HG02642 (cell line): ENCODE measurements around the gene TPR.

ENCODE experiments used
- ATAC-seq: cut with Tn5 transposase; IDR thresholded peaks from one replicate; pipeline ENCODE4 v1.9.1; 2021; ENCODE audit warnings: mild to moderate bottlenecking; ENCODE audit not compliant: unreplicated experiment, poor library complexity

The TPR gene

GRCh38 chr1:186330758-186331157 is 44.3 kb downstream of the TPR start:
- no peak for ATAC-seq

GRCh38 chr1:186327331-186327730 is 47.7 kb downstream of the TPR start:
- ATAC-seq: no peak

- ATAC-seq: no peak
Measured at GRCh38 chr1:186326009-186326408, 49.0 kb downstream of the TPR start.

DNA sequence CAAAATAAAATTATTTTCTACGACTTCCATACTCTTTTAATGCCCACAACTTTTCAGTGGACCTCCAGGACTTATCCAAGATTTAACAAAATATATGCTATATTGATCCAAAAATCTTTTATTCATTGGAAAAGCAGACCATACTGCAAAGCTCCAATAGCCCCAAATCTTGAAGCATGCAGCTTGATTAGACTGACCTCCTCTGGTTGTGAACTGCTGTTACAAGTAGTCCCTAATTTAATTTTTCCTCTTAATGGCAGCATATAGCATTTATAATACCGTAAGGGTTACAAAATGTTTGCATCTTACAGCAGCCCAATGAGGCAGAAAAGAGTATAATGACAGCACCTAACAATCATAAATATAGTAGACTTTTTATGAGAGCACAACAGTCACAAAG is 49.8 kb downstream of the TPR start:
- ATAC-seq: no peak

GRCh38 chr1:186323865-186324264 is 51.2 kb downstream of the TPR start:
- no peak for ATAC-seq

GRCh38 chr1:186315570-186315969 is 59.5 kb downstream of the TPR start:
- no peak for ATAC-seq

- no peak for ATAC-seq
Measured at GRCh38 chr1:186311375-186312051, 63.5 kb downstream of the TPR start.

- ATAC-seq: no peak
Measured at GRCh38 chr1:186310307-186310706, 64.7 kb downstream of the TPR start.

DNA sequence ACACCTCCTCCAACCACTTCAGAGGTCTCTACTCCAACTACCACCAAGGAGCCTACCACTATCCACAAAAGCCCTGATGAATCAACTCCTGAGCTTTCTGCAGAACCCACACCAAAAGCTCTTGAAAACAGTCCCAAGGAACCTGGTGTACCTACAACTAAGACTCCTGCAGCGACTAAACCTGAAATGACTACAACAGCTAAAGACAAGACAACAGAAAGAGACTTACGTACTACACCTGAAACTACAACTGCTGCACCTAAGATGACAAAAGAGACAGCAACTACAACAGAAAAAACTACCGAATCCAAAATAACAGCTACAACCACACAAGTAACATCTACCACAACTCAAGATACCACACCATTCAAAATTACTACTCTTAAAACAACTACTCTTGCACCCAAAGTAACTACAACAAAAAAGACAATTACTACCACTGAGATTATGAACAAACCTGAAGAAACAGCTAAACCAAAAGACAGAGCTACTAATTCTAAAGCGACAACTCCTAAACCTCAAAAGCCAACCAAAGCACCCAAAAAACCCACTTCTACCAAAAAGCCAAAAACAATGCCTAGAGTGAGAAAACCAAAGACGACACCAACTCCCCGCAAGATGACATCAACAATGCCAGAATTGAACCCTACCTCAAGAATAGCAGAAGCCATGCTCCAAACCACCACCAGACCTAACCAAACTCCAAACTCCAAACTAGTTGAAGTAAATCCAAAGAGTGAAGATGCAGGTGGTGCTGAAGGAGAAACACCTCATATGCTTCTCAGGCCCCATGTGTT is 66.6 kb downstream of the TPR start:
- no peak for ATAC-seq

DNA sequence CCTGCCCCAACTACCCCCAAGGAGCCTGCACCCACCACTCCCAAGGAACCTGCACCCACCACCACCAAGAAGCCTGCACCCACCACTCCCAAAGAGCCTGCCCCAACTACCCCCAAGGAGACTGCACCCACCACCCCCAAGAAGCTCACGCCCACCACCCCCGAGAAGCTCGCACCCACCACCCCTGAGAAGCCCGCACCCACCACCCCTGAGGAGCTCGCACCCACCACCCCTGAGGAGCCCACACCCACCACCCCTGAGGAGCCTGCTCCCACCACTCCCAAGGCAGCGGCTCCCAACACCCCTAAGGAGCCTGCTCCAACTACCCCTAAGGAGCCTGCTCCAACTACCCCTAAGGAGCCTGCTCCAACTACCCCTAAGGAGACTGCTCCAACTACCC is 67.6 kb downstream of the TPR start:
- no peak for ATAC-seq

DNA sequence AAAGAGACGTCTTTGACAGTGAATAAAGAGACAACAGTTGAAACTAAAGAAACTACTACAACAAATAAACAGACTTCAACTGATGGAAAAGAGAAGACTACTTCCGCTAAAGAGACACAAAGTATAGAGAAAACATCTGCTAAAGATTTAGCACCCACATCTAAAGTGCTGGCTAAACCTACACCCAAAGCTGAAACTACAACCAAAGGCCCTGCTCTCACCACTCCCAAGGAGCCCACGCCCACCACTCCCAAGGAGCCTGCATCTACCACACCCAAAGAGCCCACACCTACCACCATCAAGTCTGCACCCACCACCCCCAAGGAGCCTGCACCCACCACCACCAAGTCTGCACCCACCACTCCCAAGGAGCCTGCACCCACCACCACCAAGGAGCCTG is 68.5 kb downstream of the TPR start:
- no peak for ATAC-seq

DNA sequence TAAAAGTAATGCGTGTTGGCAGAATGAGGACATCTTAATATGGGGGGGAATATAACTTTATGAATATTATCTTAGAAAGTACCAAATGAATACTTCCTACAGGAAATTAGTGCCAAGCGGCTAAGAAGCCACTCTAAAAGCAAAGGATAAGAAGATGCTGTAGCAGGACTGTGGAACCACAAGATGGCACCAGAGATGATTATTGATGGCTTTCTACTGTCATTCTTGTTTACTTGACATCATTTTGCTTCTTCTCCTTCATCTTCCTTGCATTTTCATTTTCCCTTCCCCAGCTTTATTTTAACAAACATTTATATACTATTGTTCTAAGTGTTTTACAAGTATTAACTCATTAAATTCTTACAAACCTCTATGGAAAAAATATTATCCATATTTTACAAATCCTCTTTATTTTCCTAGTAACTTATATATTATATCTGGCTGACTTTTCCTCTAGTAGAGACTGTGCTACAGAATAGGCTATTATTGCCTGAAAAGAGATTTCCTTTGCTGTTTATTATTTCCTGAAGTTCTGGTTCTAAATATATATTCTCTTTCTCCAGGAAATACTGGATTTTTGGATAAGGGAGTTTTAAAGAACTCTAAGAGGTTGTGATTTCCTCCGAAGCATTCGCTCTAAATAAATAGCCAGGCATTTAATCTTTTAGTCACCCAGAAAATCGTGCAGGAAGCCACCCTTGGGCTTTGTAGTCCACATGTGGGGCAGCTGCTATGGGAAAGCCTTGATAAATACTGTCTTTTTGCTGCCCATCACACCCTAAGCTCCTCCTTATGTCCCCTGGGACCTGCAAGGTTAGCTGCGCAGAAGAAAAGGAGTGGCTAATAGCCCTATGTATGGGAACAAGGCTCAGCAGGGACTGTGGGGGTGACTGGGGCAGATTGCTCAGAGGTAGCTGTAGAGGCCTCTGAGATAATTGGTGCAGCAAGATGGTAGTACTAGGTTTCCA is 69.8 kb downstream of the TPR start:
- ATAC-seq: peak; percentile 82

- no peak for ATAC-seq
Measured at GRCh38 chr1:186303911-186304310, 71.1 kb downstream of the TPR start.

DNA sequence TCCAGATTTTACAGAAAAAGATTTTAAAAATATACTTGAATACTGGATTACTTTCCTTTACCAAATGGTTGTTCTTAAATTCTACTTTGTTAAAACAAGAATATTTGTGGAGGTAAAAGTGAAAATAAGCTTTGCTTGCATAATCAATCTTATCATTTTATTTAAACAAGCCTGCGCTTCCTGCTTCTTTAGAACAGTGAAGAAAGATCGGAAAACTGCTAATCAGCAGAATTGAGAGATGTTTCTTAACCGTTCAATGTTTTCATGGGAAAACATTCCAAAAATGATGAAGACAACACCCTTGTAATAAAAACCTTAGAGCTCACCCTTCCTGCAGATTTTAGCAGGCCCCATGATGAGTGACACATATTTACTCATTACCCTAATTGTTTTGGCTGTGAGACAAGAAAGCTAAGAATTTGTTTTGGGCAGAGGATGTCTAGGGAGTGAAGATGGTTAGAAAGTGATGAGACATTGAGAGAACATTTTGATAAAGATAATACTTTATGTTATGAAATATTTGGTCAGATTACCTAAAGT is 72.6 kb downstream of the TPR start:
- no peak for ATAC-seq

GRCh38 chr1:186301448-186301847 is 73.6 kb downstream of the TPR start:
- ATAC-seq: no peak

- no peak for ATAC-seq
Measured at GRCh38 chr1:186300056-186300455, 75.0 kb downstream of the TPR start.

DNA sequence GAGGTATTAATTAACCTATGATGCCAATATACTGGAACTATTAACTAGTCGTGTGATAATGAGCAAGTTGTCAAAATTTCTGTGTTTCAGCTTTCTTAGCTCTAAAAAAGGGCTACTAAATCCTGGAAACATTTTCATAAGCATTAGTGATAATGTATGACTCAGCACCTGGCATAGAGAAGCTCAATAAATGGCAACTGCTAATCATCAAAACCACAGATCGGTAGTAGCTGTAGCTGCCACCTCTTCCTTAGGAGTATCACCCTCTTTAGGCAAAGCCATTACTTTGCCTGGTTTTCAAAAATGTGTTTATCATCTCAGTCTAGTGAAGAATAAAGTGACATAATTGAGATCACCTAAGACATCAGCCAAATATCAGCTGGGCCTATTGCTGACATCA is 75.5 kb downstream of the TPR start:
- ATAC-seq: no peak

DNA sequence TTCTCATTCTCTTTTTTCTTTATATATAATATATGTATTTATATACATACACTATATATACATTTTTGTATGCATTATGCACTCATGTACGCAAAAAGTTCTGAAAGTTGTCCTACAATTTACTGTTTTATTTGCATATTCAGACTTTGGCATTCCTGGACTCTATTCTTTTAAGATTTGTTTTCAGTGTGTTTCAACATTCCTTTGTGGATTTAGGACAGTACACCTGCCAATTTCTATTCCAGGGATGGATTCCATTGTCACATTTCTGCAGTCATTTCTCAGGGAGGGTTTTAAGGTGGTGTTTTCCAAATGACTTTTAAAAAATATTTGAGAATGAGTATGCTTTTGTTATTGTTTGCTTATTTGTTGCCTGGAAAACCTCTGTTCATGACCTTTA is 76.2 kb downstream of the TPR start:
- no peak for ATAC-seq

DNA sequence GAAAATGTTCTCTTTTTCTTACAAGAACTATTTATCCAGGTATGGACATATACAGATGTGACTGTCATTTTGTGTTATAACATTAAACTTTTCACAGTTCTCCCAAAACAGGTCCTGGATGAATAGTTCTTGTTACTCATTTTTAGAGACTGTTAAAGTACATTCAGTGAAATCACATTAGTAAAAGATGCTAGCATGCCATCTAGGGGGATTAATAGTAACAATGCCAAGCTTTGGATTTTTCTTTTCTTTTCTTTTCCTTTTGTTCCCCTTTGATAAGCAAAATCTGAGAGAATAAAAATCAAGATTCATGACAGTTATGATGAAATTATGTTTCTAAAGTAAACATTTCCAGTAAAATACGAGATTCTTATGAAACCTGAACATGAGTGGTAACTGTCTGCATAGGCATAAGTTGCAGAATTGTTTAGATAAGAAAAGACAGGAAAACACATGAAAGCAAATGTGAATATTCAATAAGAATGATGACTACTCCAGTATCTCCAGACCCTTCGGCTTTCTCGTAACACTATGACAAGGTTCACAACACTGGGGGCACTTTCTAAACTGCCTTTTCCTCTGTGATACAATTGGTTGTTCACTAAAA is 77.5 kb downstream of the TPR start:
- no peak for ATAC-seq

DNA sequence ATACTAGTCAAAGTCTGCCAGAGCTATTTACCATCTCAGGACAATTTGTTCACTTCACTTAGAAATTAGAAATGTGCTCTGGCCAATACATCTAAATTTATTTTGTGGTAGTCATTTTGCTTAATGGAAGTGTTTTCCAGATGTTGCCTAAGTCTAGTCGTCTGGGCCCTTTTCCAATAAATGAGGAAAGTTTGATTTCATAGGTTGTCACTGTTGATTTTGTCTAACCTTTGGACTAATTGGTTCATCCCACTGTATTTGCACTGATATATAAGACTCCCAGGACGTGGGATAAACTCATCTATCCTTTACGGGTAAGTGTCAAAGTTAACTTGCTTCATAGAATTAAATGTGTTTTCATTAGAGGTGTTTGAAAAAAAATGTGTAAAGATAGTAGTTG is 79.1 kb downstream of the TPR start, which contains the start of gene PRG4:
Gene PRG4 (plus strand): TSS at position 300 of the 400 bp plus-strand sequence.
- no peak for ATAC-seq
